ENCODE measurements around the gene MCM8.

GRCh38 chr20:5932796-5933195 is 17.7 kb upstream of the MCM8 start:
- TF ChIP-seq CTCF (IDR thresholded peaks at IDR 0.05), result no peak
- TF ChIP-seq ZFX (IDR thresholded peaks at IDR 0.05; ENCODE audit: borderline replicate concordance), result no peak
